Measurements from ENCODE around the gene PXT1.
A peak's percentile ranks its signal among the peaks of the same experiment; 100 is the strongest.
"Not testable (repeated sequence)": the region's sequence is repeated elsewhere in the genome, so short reads cannot be mapped to it uniquely, and the experiment has no call there.

The PXT1 gene

DNA sequence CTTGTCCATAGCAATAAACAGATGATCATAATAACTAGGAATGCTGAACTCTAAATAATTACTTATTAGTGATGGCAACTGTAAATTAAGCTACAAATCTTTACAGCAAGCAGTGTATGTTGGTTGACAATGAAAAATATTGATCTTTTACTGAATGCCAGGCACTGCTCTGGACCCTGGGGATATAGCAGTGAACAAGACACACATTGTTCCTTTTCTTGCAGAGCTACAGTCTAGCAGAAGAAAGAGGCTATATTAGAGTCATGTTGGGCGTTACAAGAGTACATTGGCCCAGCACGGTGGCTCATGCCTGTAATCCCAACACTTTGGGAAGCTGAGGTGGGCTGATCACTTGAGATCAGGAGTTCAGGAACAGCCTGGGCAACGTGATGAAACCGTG lies 11.5 kb downstream of the PXT1 start:
- H3K4me1 Mint-ChIP-seq (ENCODE audit: low read depth), result no peaks in the 10 kb centered on the region
- no peak overlapping the region for H3K27ac Mint-ChIP-seq
- H3K36me3 Mint-ChIP-seq (ENCODE audit: low read depth), result no peaks in the 10 kb centered on the region
- no peak overlapping the region for H3K4me3 Mint-ChIP-seq
- H3K9me3 Mint-ChIP-seq, result no peaks in the 10 kb centered on the region
- no peak for DNase-seq (ENCODE audit: low spot score)
- H3K27me3 Mint-ChIP-seq (ENCODE audit: low read depth), result peaks cover 6% of the 10 kb centered on the region

DNA sequence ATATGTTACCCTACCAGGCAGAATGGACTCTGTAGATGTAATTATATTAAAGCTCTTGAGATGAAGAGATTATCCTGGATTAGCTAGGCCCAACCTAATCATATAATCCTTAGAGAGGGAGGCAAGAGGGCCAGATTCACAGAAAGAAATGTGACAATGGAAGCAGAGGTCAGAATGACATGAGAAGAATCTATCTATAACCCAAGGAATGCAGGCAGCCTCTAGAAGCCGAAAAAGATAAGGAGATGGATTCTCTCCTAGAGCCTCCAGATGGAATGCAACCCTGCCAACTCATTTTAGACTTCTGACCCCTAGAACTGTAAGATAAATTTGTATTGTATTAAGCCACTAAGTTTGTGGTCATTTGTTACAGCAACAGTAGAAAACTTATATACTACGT lies 12.3 kb downstream of the PXT1 start:
- Mint-ChIP-seq H3K36me3 (ENCODE audit: low read depth) (no peaks in the 10 kb centered on the region), H3K27me3 (ENCODE audit: low read depth) (peaks cover 5% of the 10 kb centered on the region), H3K4me1 (ENCODE audit: low read depth) (no peaks in the 10 kb centered on the region), H3K4me3 (no peak overlapping the region), H3K9me3 (no peaks in the 10 kb centered on the region), H3K27ac (no peak overlapping the region)
- no peak for DNase-seq (ENCODE audit: low spot score)

DNA sequence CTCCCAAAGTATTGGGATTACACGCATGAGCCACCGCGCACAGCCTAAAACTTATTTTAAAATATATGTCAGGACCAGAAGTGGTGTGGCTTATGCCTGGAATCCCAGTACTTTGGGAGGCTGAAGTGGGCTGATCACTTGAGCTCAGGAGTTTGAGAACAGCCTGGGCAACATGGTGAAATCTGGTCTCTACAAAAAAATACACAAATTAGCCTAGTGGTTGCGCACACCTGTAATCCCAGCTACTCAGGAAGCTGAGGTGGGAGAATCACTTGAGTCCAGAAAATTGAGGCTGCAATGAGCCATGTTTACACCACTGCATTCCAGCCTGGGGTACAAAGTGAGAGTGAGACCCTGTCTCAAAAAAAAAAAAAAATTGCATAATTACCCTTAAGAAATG lies 13.7 kb downstream of the PXT1 start:
- no peak overlapping the region for H3K4me3 Mint-ChIP-seq
- DNase-seq (ENCODE audit: low spot score), result no peak
- H3K9me3 Mint-ChIP-seq, result no peaks in the 10 kb centered on the region
- no peaks in the 10 kb centered on the region for H3K36me3 Mint-ChIP-seq (ENCODE audit: low read depth)
- H3K27ac Mint-ChIP-seq, result no peak overlapping the region
- peaks cover 5% of the 10 kb centered on the region for H3K27me3 Mint-ChIP-seq (ENCODE audit: low read depth)
- peaks cover under 1% of the 10 kb centered on the region for H3K4me1 Mint-ChIP-seq (ENCODE audit: low read depth)

DNA sequence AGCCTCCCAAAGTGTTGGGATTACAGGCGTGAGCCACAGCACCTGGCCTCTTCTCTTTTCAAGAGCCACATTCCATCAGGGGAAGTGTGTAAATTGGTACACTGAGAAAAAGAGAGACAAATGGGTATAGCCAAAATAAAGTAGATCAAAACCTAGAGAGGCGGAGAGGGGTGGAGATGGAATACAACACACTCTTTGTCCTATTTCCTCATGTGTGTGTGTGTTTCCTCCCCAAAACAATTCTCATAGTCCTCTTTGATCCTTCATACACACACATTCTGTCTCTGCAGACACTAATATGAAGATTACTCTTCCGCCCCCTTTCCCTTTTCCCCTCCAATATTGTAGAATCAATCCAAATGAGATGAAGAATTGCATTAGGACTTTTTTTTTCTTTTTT lies 16.0 kb downstream of the PXT1 start:
- H3K36me3 Mint-ChIP-seq (ENCODE audit: low read depth), result no peaks in the 10 kb centered on the region
- no peak overlapping the region for H3K27ac Mint-ChIP-seq
- H3K4me1 Mint-ChIP-seq (ENCODE audit: low read depth), result peaks cover 13% of the 10 kb centered on the region
- H3K9me3 Mint-ChIP-seq, result no peaks in the 10 kb centered on the region
- no peak for DNase-seq (ENCODE audit: low spot score)
- no peak overlapping the region for H3K4me3 Mint-ChIP-seq
- peaks cover 7% of the 10 kb centered on the region for H3K27me3 Mint-ChIP-seq (ENCODE audit: low read depth)

DNA sequence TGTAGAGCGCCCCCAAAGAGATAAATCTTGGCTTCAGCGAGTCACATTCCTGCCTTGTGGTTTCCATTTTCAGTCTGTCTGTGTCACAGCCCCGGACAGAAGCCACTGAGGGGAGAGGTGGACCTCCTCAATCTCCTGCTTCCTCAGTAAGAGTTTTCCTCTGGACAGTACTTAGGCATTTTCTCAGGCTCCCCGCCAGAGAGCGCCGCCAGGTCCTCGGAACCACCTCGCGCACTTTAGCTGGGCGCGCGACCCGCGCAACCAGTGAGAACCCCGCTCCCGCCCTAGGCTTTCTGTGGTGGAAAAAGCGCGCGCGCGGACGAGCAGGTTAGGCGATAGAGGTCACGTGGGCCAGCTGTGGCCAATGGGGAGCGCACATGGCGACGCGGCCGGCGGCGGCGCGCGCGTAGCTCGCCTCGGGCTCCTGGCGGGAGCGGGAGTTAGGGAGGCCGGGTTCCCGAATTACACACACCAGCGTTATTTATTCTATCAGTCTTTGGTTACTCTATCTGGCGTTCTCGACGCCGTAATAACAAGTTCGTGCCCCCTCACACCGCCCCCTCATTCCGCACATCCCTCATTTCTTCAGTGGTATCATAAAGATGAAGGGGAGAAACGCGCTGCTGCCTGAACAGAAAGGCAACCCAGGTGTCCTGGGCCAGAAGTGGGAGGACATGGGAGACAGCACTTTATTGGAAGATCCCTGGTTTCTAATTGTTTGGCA lies 19.4 kb downstream of the PXT1 start:
- no peaks in the 10 kb centered on the region for H3K9me3 Mint-ChIP-seq
- DNase-seq (ENCODE audit: low spot score), result peak; percentile 98
- peak overlapping the region; percentile 83 for H3K4me3 Mint-ChIP-seq
- peak overlapping the region; percentile 83 for H3K27ac Mint-ChIP-seq
- peaks cover 13% of the 10 kb centered on the region for H3K4me1 Mint-ChIP-seq (ENCODE audit: low read depth)
- no peaks in the 10 kb centered on the region for H3K36me3 Mint-ChIP-seq (ENCODE audit: low read depth)
- peaks cover 10% of the 10 kb centered on the region for H3K27me3 Mint-ChIP-seq (ENCODE audit: low read depth)

DNA sequence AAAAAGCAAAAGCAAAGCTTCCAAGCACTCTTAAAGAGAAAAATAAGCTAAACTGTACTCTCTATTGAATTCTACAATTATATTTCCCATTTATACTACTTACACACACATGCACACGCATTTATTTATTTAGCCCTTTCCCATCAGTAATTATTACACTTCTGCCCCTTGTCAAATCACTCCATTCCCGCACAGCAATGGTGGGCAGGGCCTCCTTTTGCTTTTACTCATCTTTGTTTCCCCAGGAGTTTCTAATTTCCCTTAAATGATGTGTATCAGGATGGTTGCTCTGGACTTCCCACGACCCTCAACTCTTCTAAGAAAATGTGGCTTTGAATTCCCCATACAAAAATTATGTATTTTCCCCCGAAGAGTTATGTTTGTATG lies 19.9 kb downstream of the PXT1 start:
- peak overlapping the region; percentile 83 for H3K4me3 Mint-ChIP-seq
- H3K27me3 Mint-ChIP-seq (ENCODE audit: low read depth), result peaks cover 10% of the 10 kb centered on the region
- no peaks in the 10 kb centered on the region for H3K9me3 Mint-ChIP-seq
- H3K36me3 Mint-ChIP-seq (ENCODE audit: low read depth), result no peaks in the 10 kb centered on the region
- H3K27ac Mint-ChIP-seq, result peak overlapping the region; percentile 83
- DNase-seq (ENCODE audit: low spot score), result no peak
- H3K4me1 Mint-ChIP-seq (ENCODE audit: low read depth), result peaks cover 13% of the 10 kb centered on the region

DNA sequence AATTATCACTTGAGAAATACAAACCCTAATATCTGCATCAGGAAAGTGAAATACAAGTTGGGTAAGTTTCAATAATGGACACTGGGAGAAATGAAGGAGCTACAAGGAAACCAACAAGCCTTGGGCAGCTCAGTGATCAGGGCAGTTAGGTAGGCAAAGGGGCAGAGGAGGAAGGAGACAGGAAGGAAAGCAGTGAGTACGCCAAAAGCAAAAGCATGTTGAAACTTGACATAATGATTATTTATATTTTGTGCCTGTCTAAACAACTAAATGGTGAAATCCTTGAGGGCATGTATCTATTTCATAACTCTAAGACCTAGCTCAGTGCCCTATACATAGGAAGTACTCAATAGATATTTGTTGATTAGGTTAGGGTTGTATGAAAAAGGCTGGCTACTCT lies 23.3 kb downstream of the PXT1 start:
- no peak for DNase-seq (ENCODE audit: low spot score)
- Mint-ChIP-seq H3K4me1 (ENCODE audit: low read depth) (peaks cover 13% of the 10 kb centered on the region), H3K9me3 (no peaks in the 10 kb centered on the region), H3K4me3 (no peak overlapping the region), H3K27ac (no peak overlapping the region), H3K36me3 (ENCODE audit: low read depth) (no peaks in the 10 kb centered on the region), H3K27me3 (ENCODE audit: low read depth) (peaks cover 9% of the 10 kb centered on the region)

DNA sequence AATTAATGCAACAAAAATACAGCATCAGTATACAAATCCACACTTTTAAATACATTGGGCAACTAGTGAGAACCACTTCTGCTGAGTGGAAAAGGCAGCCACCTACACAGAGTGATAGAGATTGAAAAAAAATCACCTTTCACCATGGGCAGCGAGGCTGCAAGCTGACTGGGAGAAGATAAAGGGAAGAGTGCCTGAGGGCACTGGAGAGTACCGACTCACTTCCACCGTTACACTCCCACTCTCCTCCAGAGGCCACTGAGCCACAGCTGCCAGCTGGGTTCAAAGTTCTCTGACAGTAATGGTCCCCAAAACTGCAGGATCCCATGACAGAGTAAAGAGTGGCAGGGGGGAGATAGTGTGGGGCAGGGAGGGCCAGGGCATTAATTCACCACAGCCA lies 24.1 kb downstream of the PXT1 start:
- H3K9me3 Mint-ChIP-seq, result no peaks in the 10 kb centered on the region
- H3K4me3 Mint-ChIP-seq, result no peak overlapping the region
- H3K36me3 Mint-ChIP-seq (ENCODE audit: low read depth), result no peaks in the 10 kb centered on the region
- DNase-seq (ENCODE audit: low spot score), result no peak
- peaks cover 9% of the 10 kb centered on the region for H3K27me3 Mint-ChIP-seq (ENCODE audit: low read depth)
- peaks cover 10% of the 10 kb centered on the region for H3K4me1 Mint-ChIP-seq (ENCODE audit: low read depth)
- H3K27ac Mint-ChIP-seq, result no peak overlapping the region

DNA sequence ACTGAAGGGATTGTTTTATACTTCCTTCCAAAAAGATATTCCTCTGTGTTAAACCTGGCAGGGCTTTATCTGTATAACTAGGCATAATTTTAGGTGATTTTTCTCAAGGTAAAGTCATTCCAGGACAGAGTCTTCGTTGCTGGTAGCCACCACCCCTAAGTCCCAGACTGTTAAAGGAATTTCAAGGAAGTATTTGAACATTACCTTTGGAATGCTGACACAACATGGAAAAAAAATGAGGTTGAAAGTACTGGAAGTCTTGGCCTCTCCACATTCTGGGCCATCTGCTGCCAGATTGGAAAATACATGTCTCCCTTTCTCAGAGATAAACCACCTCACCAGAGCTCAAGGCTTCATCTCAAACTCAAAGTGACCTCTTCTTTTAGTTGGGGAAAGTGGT lies 28.2 kb downstream of the PXT1 start:
- H3K9me3 Mint-ChIP-seq, result peaks cover 6% of the 10 kb centered on the region
- H3K4me1 Mint-ChIP-seq (ENCODE audit: low read depth), result no peaks in the 10 kb centered on the region
- DNase-seq (ENCODE audit: low spot score), result no peak
- no peak overlapping the region for H3K4me3 Mint-ChIP-seq
- no peaks in the 10 kb centered on the region for H3K36me3 Mint-ChIP-seq (ENCODE audit: low read depth)
- no peak overlapping the region for H3K27ac Mint-ChIP-seq
- H3K27me3 Mint-ChIP-seq (ENCODE audit: low read depth), result peaks cover 9% of the 10 kb centered on the region

DNA sequence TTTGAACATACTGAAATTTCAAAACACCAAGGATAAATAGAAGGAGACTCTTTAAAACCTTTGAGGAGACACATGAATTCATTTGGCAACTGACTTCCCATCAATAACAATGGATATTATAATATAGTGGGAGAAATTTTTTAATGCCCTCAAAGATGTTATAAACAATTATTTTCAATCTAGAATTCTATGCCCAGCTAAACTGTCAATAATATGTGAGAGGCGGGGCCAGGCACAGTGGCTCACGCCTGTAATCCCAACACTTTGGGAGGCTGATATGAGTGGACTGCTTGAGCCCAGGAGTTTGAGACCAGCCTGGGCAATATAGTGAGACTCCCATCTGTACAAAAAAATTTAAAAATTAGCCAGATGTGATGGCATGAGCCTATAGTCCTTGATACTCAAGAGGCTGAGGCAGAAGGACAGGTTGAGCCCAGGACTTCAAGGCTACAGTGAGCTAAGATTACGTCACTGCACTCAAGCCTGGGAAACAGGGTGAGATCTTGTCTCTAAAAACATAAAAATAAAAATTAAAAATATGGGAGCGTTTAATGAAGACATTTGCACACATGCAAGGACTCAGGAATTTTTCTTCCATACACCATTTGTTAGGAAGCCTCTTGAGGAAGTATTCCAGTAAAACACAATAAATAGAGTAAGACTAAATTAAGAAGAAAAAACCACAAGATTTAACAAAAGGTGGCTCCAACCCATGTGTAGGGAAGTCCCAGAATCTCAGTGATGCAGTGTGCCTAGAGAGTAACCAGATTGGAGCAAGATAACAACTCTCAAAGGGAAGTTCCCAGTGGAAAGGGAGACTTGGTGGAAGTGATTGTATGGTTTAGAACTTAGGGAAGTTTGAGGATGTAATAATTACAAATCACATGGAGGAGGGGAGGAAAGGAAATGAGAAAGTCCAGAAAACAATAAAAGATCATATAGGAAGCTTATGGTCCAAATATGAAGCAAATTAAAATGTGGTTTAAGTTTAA lies 28.9 kb downstream of the PXT1 start:
- H3K4me3 Mint-ChIP-seq, result no peak overlapping the region
- H3K36me3 Mint-ChIP-seq (ENCODE audit: low read depth), result no peaks in the 10 kb centered on the region
- peaks cover 6% of the 10 kb centered on the region for H3K9me3 Mint-ChIP-seq
- H3K27ac Mint-ChIP-seq, result no peak overlapping the region
- H3K27me3 Mint-ChIP-seq (ENCODE audit: low read depth), result peaks cover 16% of the 10 kb centered on the region
- H3K4me1 Mint-ChIP-seq (ENCODE audit: low read depth), result no peaks in the 10 kb centered on the region
- DNase-seq (ENCODE audit: low spot score), result no peak

DNA sequence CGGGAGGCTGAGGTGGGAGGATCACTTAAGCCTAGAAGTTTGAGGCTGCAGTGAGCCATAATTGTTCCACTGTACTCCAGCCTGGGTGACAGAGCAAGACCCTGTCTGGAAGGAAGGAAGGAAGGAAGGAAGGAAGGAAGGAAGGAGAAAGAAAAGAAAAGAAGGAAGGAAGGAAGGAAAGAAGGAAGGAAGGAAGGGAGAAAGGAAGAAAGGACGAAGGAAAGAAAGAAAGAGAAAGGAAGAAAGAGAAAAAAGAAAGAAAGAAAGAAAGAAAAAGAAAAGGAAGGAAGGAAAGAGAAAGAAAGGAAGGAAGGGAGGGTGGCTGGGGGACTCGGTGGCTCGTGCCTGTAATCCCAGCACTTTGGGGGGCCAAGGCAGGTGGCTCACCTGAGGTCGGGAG lies 32.9 kb downstream of the PXT1 start:
- H3K9me3 Mint-ChIP-seq; H3K27ac Mint-ChIP-seq; H3K4me1 Mint-ChIP-seq (ENCODE audit: low read depth); H3K36me3 Mint-ChIP-seq (ENCODE audit: low read depth); H3K4me3 Mint-ChIP-seq; DNase-seq (ENCODE audit: low spot score): not testable (repeated sequence)
- H3K27me3 Mint-ChIP-seq (ENCODE audit: low read depth), result peaks cover 25% of the 10 kb centered on the region

DNA sequence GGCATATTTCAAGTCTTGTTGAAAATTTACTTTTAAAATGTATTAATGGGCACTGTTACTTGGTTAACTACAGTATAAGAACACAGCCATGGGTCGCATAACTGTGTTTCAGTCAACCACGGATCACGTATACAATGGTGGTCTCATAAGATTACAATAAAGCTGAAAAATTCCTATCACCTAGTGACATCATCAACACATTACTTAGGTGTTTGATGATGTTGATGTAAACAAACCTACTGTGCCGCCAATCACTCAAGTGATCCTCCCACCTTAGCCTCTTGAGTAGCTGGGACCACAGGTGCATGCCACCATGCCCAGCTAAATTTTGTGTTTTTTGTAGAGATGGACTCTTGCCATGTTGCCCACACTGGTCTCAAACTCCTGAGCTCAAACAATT lies 38.5 kb downstream of the PXT1 start:
- Mint-ChIP-seq H3K27ac (no peak overlapping the region), H3K36me3 (ENCODE audit: low read depth) (no peaks in the 10 kb centered on the region), H3K9me3 (no peaks in the 10 kb centered on the region), H3K27me3 (ENCODE audit: low read depth) (peaks cover 32% of the 10 kb centered on the region), H3K4me1 (ENCODE audit: low read depth) (no peaks in the 10 kb centered on the region), H3K4me3 (no peak overlapping the region)
- no peak for DNase-seq (ENCODE audit: low spot score)

DNA sequence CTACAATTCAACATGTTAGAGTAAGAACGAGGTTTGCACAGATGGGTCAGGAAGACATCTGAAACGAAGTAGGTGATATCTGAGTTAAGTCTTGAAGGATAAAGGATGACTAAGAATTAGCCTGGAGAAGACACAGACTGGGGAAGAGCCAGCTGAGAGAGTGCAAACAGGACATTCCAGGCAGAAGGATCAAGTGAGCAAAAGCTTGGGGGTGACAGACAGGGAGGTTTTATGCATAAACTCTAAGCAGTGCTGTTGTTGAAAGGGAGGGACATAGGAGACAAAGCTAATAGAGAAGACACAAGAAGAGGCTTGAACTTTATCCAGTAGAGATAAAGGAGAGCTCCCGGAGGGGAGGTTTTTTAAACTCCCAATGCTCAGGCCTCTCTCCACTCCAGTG lies 40.2 kb downstream of the PXT1 start:
- Mint-ChIP-seq H3K4me3 (no peak overlapping the region), H3K9me3 (no peaks in the 10 kb centered on the region), H3K36me3 (ENCODE audit: low read depth) (no peaks in the 10 kb centered on the region), H3K27me3 (ENCODE audit: low read depth) (peaks cover 31% of the 10 kb centered on the region), H3K4me1 (ENCODE audit: low read depth) (no peaks in the 10 kb centered on the region), H3K27ac (no peak overlapping the region)
- DNase-seq (ENCODE audit: low spot score), result no peak

DNA sequence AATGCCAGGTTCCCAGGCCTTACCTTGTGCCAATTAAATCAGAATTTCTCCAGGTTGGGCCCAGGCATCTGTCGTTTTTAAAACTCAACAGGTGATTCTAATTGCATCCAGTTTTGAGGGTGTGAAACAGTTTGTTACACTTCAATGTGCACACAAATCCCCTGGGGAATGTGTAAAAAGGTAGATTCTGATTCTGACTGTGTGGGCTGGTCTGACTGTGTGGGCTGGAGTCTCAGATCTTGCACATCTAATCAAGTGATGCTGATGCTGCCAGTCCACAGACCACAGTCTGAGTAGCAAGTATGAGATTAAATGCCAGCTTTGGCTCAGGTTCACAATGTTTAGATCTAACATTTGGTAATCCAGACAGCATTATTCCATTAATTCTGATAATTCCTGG lies 42.7 kb downstream of the PXT1 start:
- peaks cover 23% of the 10 kb centered on the region for H3K27me3 Mint-ChIP-seq (ENCODE audit: low read depth)
- H3K4me1 Mint-ChIP-seq (ENCODE audit: low read depth), result no peaks in the 10 kb centered on the region

More for the DNA sequence above, 42.7 kb downstream of the PXT1 start:
- H3K27ac Mint-ChIP-seq, result no peak overlapping the region
- no peak for DNase-seq (ENCODE audit: low spot score)
- no peak overlapping the region for H3K4me3 Mint-ChIP-seq
- no peaks in the 10 kb centered on the region for H3K36me3 Mint-ChIP-seq (ENCODE audit: low read depth)
- H3K9me3 Mint-ChIP-seq, result no peaks in the 10 kb centered on the region

All from T-helper 2 cell treated with Interferon-gamma antibody and Interleukin-4, amounts not matched to agents 5 μg/mL and 100 μg/mL, for 36 hours (primary cell).